ENCODE data around the gene UROD.

The UROD gene

GRCh38 chr1:45002650-45003645, 9.1 kb upstream of the UROD start:
- H3K4me3 ChIP-seq (ENCODE audit: low read depth, low read length): no peak overlapping the region
- TF ChIP-seq, protein P1, sequence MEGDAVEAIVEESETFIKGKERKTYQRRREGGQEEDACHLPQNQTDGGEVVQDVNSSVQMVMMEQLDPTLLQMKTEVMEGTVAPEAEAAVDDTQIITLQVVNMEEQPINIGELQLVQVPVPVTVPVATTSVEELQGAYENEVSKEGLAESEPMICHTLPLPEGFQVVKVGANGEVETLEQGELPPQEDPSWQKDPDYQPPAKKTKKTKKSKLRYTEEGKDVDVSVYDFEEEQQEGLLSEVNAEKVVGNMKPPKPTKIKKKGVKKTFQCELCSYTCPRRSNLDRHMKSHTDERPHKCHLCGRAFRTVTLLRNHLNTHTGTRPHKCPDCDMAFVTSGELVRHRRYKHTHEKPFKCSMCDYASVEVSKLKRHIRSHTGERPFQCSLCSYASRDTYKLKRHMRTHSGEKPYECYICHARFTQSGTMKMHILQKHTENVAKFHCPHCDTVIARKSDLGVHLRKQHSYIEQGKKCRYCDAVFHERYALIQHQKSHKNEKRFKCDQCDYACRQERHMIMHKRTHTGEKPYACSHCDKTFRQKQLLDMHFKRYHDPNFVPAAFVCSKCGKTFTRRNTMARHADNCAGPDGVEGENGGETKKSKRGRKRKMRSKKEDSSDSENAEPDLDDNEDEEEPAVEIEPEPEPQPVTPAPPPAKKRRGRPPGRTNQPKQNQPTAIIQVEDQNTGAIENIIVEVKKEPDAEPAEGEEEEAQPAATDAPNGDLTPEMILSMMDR (IDR thresholded peaks at IDR 0.05; ENCODE audit: borderline replicate concordance, insufficient read depth, low read depth, low read length): no peak

DNA sequence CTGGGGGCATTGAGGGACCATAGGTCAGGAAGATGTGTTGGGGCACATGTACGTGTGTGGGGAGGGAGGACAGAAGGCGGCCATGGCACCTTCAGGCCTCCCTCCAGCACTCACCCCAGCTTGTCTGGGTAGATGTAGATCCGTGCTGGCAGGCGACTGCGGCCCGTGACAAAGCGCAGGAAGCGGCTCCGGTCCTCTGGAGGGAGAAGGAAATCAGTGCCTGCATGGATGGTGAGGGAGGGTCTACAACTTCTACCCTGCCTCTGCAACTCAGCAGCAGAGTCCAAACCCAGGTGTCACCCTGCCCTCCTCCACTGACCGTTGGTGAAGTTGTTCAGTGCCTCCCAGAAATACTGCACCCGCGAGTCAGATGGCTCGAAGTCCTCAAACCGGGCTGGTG, 8.3 kb upstream of the UROD start:
- TF ChIP-seq, protein P1 (IDR thresholded peaks at IDR 0.05; ENCODE audit: borderline replicate concordance, insufficient read depth, low read depth, low read length): no peak

GRCh38 chr1:45004281-45004920, 7.7 kb upstream of the UROD start:
- TF ChIP-seq, protein P1 (IDR thresholded peaks at IDR 0.05; ENCODE audit: borderline replicate concordance, insufficient read depth, low read depth, low read length): no peak

More for the DNA sequence above, 8.3 kb upstream of the UROD start:
- H3K4me3 ChIP-seq (ENCODE audit: low read depth, low read length): no peak overlapping the region

DNA sequence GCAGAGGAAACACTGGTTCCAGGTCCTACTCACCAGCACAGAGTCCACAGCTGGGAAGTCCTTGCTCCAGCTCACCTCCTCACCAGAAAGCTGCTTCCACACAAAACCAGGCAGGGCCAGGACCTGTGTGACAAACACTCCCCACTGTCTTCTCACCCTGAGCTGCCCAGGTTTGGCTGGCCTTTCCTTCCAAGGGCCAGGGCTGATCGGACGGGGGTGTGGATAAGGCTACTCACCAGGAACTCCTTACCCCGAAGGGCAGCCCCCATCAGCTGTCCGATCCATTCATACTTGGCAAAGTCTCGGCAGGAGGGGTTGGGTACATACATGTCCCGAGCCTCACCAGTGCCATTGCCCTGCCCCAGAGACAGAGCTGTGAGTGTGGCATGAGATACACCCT, 6.3 kb upstream of the UROD start:
- TF ChIP-seq, protein P1 (IDR thresholded peaks at IDR 0.05; ENCODE audit: borderline replicate concordance, insufficient read depth, low read depth, low read length): no peak

More at GRCh38 chr1:45004281-45004920, 7.7 kb upstream of the UROD start:
- no peak overlapping the region for H3K4me3 ChIP-seq (ENCODE audit: low read depth, low read length)

GRCh38 chr1:45007311-45007710, 4.7 kb upstream of the UROD start:
- TF ChIP-seq, protein P1 (IDR thresholded peaks at IDR 0.05; ENCODE audit: borderline replicate concordance, insufficient read depth, low read depth, low read length): no peak
- no peak overlapping the region for H3K4me3 ChIP-seq (ENCODE audit: low read depth, low read length)

More for the DNA sequence above, 6.3 kb upstream of the UROD start:
- H3K4me3 ChIP-seq (ENCODE audit: low read depth, low read length): no peak overlapping the region

DNA sequence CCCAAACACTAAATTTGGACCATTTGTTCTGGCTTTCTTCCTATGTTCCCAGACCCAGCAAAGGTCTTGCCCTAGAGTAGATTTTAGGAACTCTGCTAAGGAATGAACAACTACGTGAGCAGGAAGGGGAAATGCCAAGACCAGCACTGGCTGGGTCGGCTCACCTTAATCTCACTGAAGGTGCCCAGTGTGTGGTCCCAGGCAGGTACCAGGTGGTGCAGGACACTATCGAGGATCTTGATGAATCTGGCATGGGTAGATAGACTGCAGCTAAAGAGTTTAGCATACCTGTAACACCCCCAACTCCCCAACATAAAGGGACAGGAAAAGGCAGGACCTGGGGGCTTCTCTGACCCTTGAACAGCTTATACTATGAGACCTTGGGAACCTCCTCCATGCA, 4.0 kb upstream of the UROD start:
- TF ChIP-seq, protein P1 (IDR thresholded peaks at IDR 0.05; ENCODE audit: borderline replicate concordance, insufficient read depth, low read depth, low read length): no peak
- no peak overlapping the region for H3K4me3 ChIP-seq (ENCODE audit: low read depth, low read length)

Data from GM12875 (cell line).